A673 (cell line): Measurements from ENCODE around the gene C18orf54. TPM values are rescaled to one million over a fixed set of nuclear protein-coding genes. Genes with fewer than 3 reads are reported as not detected.
A peak's percentile ranks its signal among the peaks of the same experiment; 100 is the strongest.
"Not testable (repeated sequence)": the region's sequence is repeated elsewhere in the genome, so short reads cannot be mapped to it uniquely, and the experiment has no call there.

Source experiments
- Bru-seq: library from RNA; stranded (reverse); fragments of 400-500 nt; gene quantifications from one replicate; lab custom pipeline; 2021; lab: Mats Ljungman, UMichigan
- BruChase-seq, 2 experiments: library from RNA; stranded (reverse); fragments of 400-500 nt; gene quantifications; one replicate each; lab custom pipeline; 2021; lab: Mats Ljungman, UMichigan
- BruUV-seq: library from RNA; stranded (reverse); fragments of 400-500 nt; replicated peaks from 2 replicates; lab custom pipeline; 2021; lab: Mats Ljungman, UMichigan
- CTCF ChIA-PET: fragments of 300-600 bp; sonication (Branson Sonifier 250); formaldehyde crosslinking; loops from one replicate; lab custom pipeline; 2022; ENCODE audit warnings: antibody characterized with exemption; lab: Charles Lee
- POLR2A ChIA-PET: fragments of 300-600 bp; sonication (Branson Sonifier 250); formaldehyde crosslinking; loops from one replicate; lab custom pipeline; 2022; ENCODE audit warnings: antibody characterized with exemption; ENCODE audit not compliant: low non-redundant PET; lab: Charles Lee
- DNase-seq: peaks from one replicate; pipeline ENCODE4 v3.0.0-alpha.2; 2015; ENCODE audit warnings: low spot score
- H3K27ac ChIP-seq: fragments of 200-600 bp; sonication (generic); 2 replicates; pipeline ENCODE4 v1.5.1; 2016; ENCODE audit warnings: mixed run types, low read depth, mild to moderate bottlenecking, mixed read lengths, antibody characterized with exemption, low read length; ENCODE audit not compliant: poor library complexity, severe bottlenecking
- H3K27me3 ChIP-seq: fragments of 200-600 bp; sonication (generic); replicated peaks from 2 replicates; pipeline ENCODE4 v1.6.1; 2017; ENCODE audit warnings: mixed run types, low read depth, mild to moderate bottlenecking, mixed read lengths, antibody characterized with exemption, low read length; ENCODE audit not compliant: insufficient read depth, poor library complexity
- H3K36me3 ChIP-seq: fragments of 200-600 bp; sonication (generic); 2 replicates; pipeline ENCODE4 v1.6.1; 2016; ENCODE audit warnings: mixed run types, mild to moderate bottlenecking, mixed read lengths, antibody characterized with exemption, low read length; ENCODE audit not compliant: insufficient read depth, poor library complexity, severe bottlenecking
- H3K4me1 ChIP-seq: fragments of 200-600 bp; sonication (generic); 2 replicates; pipeline ENCODE4 v1.6.1; 2017; ENCODE audit warnings: mixed run types, mild to moderate bottlenecking, mixed read lengths, antibody characterized with exemption, low read length; ENCODE audit not compliant: insufficient read depth, poor library complexity, severe bottlenecking
- H3K4me3 ChIP-seq: fragments of 200-600 bp; sonication (generic); 2 replicates; pipeline ENCODE4 v1.5.1; 2016; ENCODE audit warnings: low read depth, mixed run types, mild to moderate bottlenecking, mixed read lengths, low read length; ENCODE audit not compliant: poor library complexity, severe bottlenecking
- H3K9me3 ChIP-seq: fragments of 200-600 bp; sonication (generic); 2 replicates; pipeline ENCODE4 v1.6.1; 2016; ENCODE audit warnings: mixed run types, low read depth, mild to moderate bottlenecking, mixed read lengths, antibody characterized with exemption, low read length; ENCODE audit not compliant: poor library complexity, severe bottlenecking
- EZH2 ChIP-seq: fragments of 200-600 bp; sonication (generic); IDR thresholded peaks from 2 replicates; pipeline ENCODE4 v1.6.1; 2017; ENCODE audit warnings: borderline replicate concordance, low read depth, mild to moderate bottlenecking, mixed read lengths, antibody characterized with exemption, low read length; ENCODE audit not compliant: poor library complexity, severe bottlenecking
- intact Hi-C: fragments of 100-400 bp; cut with micrococcal nuclease; formaldehyde crosslinking; loops from one replicate; pipeline ENCODE4 v1.10.0; 2022; ENCODE audit not compliant: unreplicated experiment
- long read RNA-seq: library from polyadenylated mRNA; stranded (forward); transcript quantifications from one replicate; pipeline ENCODE4 v2.0.0, GENCODE V29; 2022
- total RNA-seq: library from RNA; stranded (reverse); gene quantifications from 2 replicates; pipeline ENCODE4 v1.2.3, GENCODE V29; 2021
- TF ChIP-seq, protein P1 (sequence below): fragments of 300-800, 200-600 bp; sonication (generic); conservative IDR thresholded peaks from 2 replicates; pipeline ENCODE4 v1.5.1; 2017; ENCODE audit warnings: low read depth, mild to moderate bottlenecking, antibody characterized with exemption, low read length, moderate library complexity, mixed read lengths

The C18orf54 gene
- total RNA-seq, result 15.3 and 15.6 TPM in 2 replicates
- percentile 73 among the genes with signal in this experiment for Bru-seq, nascent RNA
- percentile 79 among the genes with signal in this experiment for BruChase-seq, experiment 1, labeled RNA remaining after a 2-hour chase
- percentile 85 among the genes with signal in this experiment for BruChase-seq, experiment 2, labeled RNA remaining after a 6-hour chase
- long read RNA-seq, full-length matches to known transcripts, result 7 of 9 reads
- long read RNA-seq, partial matches to known transcripts, result 0 of 9 reads
- long read RNA-seq, other reads (novel, unspliced or antisense), result 2 of 9 reads

DNA sequence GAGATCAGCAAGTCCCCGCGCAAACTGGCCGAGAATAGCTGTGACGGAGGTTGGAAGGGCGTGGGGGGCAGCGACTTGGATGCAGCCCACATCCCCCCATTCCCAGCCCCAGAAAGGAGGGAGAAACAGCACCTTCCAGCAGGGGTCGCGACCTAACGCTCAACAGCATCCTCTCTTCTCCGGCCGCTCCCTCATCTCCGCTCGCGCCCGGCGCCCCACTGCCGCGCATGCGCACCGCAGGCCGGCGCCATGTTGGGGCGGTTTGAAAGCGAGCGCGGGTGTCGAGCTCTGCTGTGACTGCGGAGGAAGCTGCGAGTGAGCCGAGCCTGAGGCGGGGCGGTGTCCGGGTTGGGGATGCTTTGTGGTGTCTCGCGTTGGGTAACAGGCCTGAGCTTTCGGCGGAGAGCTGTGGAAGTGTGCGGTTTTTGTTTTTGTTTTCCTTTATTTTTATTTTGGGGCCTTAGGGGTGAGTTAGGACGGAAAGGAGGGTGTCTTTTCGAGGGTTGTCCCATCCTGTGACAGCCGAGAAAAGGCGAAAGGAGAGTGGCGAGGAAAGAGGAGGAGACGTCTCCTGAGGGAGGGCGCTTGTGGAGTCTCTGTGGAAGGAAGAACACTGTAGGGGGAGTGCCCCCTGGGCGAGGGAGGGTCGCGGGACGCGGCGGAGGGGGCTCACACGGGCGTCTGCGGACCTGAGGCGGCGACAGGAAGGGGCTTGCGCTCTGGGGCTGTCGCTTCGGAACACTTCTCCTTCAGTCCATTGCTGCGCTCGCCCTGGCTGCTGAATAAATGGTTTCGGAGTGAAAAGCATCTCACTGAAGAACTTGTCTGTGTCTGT is at the start of gene C18orf54, which contains the start of gene STARD6:
C18orf54 (plus strand) TSS at position 247 of the 835 bp plus-strand sequence. CDS start 2,667 bp downstream, outside the sequence.
STARD6 (minus strand) TSS at position 199 of the 835 bp plus-strand sequence. CDS start 3,285 bp downstream, outside the sequence.
- no TSS peak for BruUV-seq
- POLR2A ChIA-PET, result interaction anchor here (0.7 kb wide), 1 partner anchor 1951 kb away, joined by 4 read pairs; no protein-coding TSS in a partner anchor
- H3K4me1 ChIP-seq, result peaks cover 5% of the 10 kb centered on the region
- peak within 1 kb of the TSS; percentile 72 for H3K4me3 ChIP-seq
- CTCF ChIA-PET, result no interaction called here
- intact Hi-C loops, result no loop called here
- peak; percentile 92 for DNase-seq
- peaks cover 7% of the 10 kb centered on the region for H3K36me3 ChIP-seq
- H3K27me3 ChIP-seq, result no peaks in the 10 kb centered on the region
- H3K27ac ChIP-seq, result peak within 1 kb of the TSS; percentile 70
- H3K9me3 ChIP-seq, result no peaks in the 10 kb centered on the region
- TF ChIP-seq, protein P1, sequence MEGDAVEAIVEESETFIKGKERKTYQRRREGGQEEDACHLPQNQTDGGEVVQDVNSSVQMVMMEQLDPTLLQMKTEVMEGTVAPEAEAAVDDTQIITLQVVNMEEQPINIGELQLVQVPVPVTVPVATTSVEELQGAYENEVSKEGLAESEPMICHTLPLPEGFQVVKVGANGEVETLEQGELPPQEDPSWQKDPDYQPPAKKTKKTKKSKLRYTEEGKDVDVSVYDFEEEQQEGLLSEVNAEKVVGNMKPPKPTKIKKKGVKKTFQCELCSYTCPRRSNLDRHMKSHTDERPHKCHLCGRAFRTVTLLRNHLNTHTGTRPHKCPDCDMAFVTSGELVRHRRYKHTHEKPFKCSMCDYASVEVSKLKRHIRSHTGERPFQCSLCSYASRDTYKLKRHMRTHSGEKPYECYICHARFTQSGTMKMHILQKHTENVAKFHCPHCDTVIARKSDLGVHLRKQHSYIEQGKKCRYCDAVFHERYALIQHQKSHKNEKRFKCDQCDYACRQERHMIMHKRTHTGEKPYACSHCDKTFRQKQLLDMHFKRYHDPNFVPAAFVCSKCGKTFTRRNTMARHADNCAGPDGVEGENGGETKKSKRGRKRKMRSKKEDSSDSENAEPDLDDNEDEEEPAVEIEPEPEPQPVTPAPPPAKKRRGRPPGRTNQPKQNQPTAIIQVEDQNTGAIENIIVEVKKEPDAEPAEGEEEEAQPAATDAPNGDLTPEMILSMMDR, result peak; percentile 29; the same call in 1 of the 2 replicates
- TF ChIP-seq EZH2, result no peak

DNA sequence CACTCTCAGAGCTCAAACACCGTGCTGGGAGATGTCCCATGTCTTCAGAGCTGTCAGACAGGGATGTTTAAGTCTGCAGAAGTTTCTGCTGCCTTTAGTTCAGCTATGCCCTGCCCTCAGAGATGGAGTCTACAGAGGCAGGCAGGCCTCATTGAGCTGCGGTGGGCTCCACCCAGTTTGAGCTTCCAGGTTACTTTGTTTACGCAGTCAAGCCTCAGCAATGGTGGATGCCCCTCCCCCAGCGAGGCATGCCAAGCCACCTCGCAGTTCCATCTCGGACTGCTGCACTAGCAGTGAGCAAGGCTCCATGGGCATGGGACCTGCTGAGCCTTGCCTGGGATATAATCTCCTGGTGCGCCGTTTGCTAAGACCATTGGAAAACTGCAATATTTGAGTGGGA is 48.1 kb upstream of the C18orf54 start:
- intact Hi-C loops, H3K9me3 ChIP-seq, H3K4me3 ChIP-seq, CTCF ChIA-PET, BruUV-seq, H3K4me1 ChIP-seq, H3K27me3 ChIP-seq, DNase-seq, POLR2A ChIA-PET, H3K36me3 ChIP-seq, H3K27ac ChIP-seq: not testable (repeated sequence)

DNA sequence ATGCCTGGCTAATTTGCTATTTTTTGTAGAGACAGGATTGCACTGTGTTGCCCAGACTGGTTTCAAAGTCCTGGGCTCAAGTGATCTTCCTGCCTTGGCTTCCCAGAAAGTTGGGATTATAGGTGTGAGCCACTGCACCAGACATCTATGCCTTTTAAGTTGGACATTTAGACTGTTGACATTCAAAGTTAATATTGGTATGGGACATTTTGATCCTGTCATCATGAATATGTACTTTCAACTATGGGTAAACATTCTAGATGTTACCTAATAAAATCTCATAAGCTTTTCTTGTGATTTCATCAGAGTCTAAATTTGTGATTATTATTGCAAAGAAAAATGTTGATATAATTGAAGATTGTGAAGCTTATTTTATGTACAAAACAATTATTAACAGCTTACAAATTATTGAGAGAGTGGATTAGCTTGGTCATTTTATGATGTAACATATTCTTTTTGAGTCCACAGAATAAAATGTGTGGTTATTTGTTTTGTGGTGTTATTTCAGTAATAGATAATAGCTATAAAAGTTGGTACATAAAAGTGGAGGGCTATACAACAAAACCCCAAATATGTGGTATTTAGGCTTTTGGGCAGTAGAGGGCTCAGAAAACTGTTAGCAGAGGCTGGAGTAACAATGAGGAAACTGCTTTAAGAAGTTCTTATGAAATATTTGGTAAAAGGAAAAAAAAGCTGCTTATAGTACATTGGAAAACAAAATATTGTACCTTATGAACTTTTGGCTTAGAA is 41.5 kb upstream of the C18orf54 start:
- no peak for TF ChIP-seq EZH2
- TF ChIP-seq, protein P1, result no peak
- no TSS peak for BruUV-seq
- ChIA-PET POLR2A (no interaction called here), CTCF (no interaction called here)
- intact Hi-C loops, result no loop called here
- DNase-seq, result no peak
- Histone ChIP-seq H3K4me3 (no peak overlapping the region), H3K4me1 (no peaks in the 10 kb centered on the region), H3K36me3 (no peaks in the 10 kb centered on the region), H3K27me3 (no peaks in the 10 kb centered on the region), H3K27ac (no peak overlapping the region), H3K9me3 (no peaks in the 10 kb centered on the region)
